ENCODE data around the gene MATCAP1. TPM values are rescaled to one million over a fixed set of nuclear protein-coding genes. Genes with fewer than 3 reads are reported as not detected.

Gene MATCAP1
- total and polyA plus RNA-seq, 2 of the 8 experiments (the other 6 are each of a cell fraction or from before 2014, with no cell fraction given), result 22.9 to 27.5 TPM

DNA sequence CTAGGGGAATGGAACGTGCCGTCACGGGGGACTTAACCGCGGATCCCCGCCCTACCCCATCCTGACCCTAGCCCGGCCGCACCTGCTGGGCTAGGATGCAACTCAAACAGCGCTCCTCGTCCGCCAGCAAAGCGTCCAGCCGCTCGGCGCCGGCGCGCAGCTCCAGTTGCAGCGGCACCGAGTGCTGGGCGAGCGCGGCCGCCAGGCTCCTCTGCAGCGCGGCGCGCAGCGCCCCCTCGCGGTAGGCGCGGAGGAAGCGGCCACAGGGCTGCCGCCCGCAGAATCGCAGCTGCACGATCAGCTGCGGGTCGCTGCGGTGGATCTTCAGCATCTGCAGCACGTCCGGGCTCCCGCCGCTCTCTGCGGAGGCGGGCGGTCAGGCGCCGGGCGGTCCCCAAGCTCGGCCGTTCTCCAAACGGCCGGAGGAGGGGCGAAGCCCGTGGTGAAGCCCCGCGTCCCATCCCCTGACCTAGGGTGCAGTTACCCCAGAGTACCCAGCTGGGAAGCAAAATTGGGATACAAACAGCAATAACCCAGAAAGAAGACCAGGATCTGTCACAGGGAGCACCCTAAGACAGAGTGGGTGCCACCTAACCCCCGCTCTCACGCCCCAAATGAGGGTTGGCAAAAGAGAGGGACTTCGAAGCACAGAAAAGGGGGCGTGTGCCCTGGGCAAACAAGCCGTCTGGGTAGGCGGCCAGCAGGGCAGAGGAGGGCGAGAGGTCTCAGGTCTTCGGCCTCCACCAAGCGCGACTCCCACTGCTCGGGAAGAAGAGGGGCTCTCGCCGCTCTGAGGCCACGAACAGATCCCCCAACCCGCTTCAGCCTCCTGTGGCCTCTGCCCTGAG lies 28.2 kb downstream of the MATCAP1 start (continued):
- TF ChIP-seq SAP30 (IDR thresholded peaks at IDR 0.05; ENCODE audit: insufficient read depth, insufficient replicate concordance, low read length), result no peak
- peak; percentile 8; the same call in 1 of the 2 replicates for TF ChIP-seq CREB1 (IDR thresholded peaks at IDR 0.05)
- no peak for TF ChIP-seq BRCA1 (IDR thresholded peaks at IDR 0.05; ENCODE audit: low read depth, low read length)
- no peak for TF ChIP-seq SP2 (IDR thresholded peaks at IDR 0.05; ENCODE audit: low read length)
- TF ChIP-seq EZH2 (IDR thresholded peaks at IDR 0.05; ENCODE audit: low read depth, low read length, severe bottlenecking), result peak; percentile 70
- TF ChIP-seq, protein P1, sequence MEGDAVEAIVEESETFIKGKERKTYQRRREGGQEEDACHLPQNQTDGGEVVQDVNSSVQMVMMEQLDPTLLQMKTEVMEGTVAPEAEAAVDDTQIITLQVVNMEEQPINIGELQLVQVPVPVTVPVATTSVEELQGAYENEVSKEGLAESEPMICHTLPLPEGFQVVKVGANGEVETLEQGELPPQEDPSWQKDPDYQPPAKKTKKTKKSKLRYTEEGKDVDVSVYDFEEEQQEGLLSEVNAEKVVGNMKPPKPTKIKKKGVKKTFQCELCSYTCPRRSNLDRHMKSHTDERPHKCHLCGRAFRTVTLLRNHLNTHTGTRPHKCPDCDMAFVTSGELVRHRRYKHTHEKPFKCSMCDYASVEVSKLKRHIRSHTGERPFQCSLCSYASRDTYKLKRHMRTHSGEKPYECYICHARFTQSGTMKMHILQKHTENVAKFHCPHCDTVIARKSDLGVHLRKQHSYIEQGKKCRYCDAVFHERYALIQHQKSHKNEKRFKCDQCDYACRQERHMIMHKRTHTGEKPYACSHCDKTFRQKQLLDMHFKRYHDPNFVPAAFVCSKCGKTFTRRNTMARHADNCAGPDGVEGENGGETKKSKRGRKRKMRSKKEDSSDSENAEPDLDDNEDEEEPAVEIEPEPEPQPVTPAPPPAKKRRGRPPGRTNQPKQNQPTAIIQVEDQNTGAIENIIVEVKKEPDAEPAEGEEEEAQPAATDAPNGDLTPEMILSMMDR (IDR thresholded peaks at IDR 0.05; ENCODE audit: control extremely low read depth in 1 of 3, insufficient read depth in 1 of 3, low read depth in 1 of 3, low read length in 3 of 3), result peak; percentile 94 to 98 (median 95)
- peak; percentile 84 to 91 for TF ChIP-seq RAD21 (IDR thresholded peaks at IDR 0.05 in 1 of 2, conservative IDR thresholded peaks at IDR 0.05 in 1 of 2; ENCODE audit: low read depth in 2 of 2, low read length in 2 of 2)
- no peak for TF ChIP-seq SIX5 (IDR thresholded peaks at IDR 0.05; ENCODE audit: low read depth, low read length)
- no peak for TF ChIP-seq ZNF274 (IDR thresholded peaks at IDR 0.05; ENCODE audit: borderline replicate concordance, extremely low read depth, low read length)
- TF ChIP-seq KDM5A (IDR thresholded peaks at IDR 0.05; ENCODE audit: low read length), result no peak
- TF ChIP-seq POU5F1 (IDR thresholded peaks at IDR 0.05; ENCODE audit: low read depth, low read length), result no peak
- no peak for TF ChIP-seq JUND (IDR thresholded peaks at IDR 0.05; ENCODE audit: low read length)
- TF ChIP-seq EGR1 (IDR thresholded peaks at IDR 0.05; ENCODE audit: borderline replicate concordance, low read depth, low read length), result peak; percentile 28; the same call in 1 of the 2 replicates
- TF ChIP-seq, protein P2, sequence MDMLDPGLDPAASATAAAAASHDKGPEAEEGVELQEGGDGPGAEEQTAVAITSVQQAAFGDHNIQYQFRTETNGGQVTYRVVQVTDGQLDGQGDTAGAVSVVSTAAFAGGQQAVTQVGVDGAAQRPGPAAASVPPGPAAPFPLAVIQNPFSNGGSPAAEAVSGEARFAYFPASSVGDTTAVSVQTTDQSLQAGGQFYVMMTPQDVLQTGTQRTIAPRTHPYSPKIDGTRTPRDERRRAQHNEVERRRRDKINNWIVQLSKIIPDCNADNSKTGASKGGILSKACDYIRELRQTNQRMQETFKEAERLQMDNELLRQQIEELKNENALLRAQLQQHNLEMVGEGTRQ (IDR thresholded peaks at IDR 0.05; ENCODE audit: low read length), result no peak
- no peak for TF ChIP-seq CHD2 (IDR thresholded peaks at IDR 0.05; ENCODE audit: low read length)
- TF ChIP-seq JUN (IDR thresholded peaks at IDR 0.05; ENCODE audit: low read depth, low read length), result no peak
- TF ChIP-seq EP300 (IDR thresholded peaks at IDR 0.05; ENCODE audit: borderline replicate concordance in 1 of 2, low read depth in 2 of 2, low read length in 2 of 2), result no peak; a peak in 1 of 3 replicates
- TF ChIP-seq POLR2AphosphoS5 (IDR thresholded peaks at IDR 0.05; ENCODE audit: low read depth, low read length), result no peak
